Stimulated activated naive B cell treated with anti-CD40 and anti-IgM and Interleukin-4, amounts not matched to agents 10 μg/mL and 1 μg/mL and 100 μg/mL, for 72 hours (primary cell): Measurements from ENCODE around the gene PRKCA.

Source experiments
- ATAC-seq, 2 donors: fragments of 150-1000 bp; cut with Tn5 transposase; replicated peaks; 2 replicates each; pipeline ENCODE4 v1.10.0; 2021; ENCODE audit warnings: moderate library complexity in 1 of 2
- DNase-seq: peaks from one replicate; pipeline ENCODE4 v3.0.0; 2021
- H3K27ac Mint-ChIP-seq: one replicate; pipeline ENCODE4 v1.8.0; 2022; ENCODE audit warnings: mild to moderate bottlenecking, mixed read lengths
- H3K27me3 Mint-ChIP-seq, 2 donors: one replicate each; pipeline ENCODE4 v1.8.0; 2022; ENCODE audit warnings: mixed read lengths in 2 of 2
- H3K36me3 Mint-ChIP-seq, 2 donors: one replicate each; pipeline ENCODE4 v1.8.0; 2022; ENCODE audit warnings: mixed read lengths in 2 of 2, mild to moderate bottlenecking in 1 of 2
- H3K4me1 Mint-ChIP-seq, 2 donors: one replicate each; pipeline ENCODE4 v1.8.0; 2022; ENCODE audit warnings: mixed read lengths in 2 of 2, mild to moderate bottlenecking in 1 of 2
- H3K4me3 Mint-ChIP-seq, 2 donors: one replicate each; pipeline ENCODE4 v1.8.0; 2022; ENCODE audit warnings: mild to moderate bottlenecking in 2 of 2, mixed read lengths in 2 of 2, moderate library complexity in 1 of 2
- H3K9me3 Mint-ChIP-seq, 2 donors: one replicate each; pipeline ENCODE4 v1.8.0; 2022; ENCODE audit warnings: mixed read lengths in 2 of 2, mild to moderate bottlenecking in 1 of 2

PRKCA gene

DNA sequence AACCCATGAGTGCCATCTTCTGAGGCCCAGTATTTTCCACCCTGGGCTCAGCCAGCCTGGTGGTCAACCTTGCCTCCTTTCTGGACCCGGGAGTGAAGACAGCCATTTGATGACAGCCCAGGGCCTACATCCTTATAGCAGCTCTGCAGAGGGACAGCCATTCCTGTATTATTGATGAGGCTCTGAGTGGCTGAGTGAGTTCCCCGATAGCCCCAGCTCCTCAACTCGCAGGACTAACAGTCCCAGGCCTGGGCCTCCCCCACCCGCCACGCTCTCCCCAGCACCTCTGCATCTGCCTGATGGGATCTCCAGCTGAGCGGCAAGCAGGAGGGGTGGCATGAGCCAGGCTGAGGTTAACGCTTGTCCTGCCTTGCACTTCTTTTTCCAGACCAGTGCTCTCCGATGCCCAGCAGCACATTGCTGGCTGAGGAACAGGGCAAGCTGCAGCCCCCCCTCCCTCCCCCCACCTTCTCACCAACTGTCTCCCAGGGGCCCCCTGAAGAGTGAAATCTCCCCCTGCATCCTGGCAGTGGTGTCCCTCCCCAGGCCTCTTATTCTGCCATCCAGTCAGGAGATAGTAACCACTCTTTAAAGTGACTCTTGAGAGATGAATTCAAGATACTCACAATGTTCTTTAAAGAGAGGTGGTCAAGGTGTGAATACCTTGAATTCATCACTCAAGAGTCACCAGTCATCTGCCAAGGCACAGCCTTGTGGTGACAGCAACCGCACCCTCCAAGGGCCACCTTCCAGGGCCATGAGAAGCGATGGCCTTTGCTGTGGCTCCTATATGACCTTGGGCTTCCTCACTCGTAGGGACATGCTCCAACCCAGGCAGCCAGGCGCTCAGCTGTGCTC is 556.0 kb downstream of the PRKCA start:
- Mint-ChIP-seq H3K27ac (no peak overlapping the region), H3K4me3 (no peak overlapping the region), H3K36me3 (no peaks in the 10 kb centered on the region), H3K27me3 (peaks cover 0 to 10% of the 10 kb centered on the region in 2 donors), H3K9me3 (peaks cover 3 to 6% of the 10 kb centered on the region in 2 donors), H3K4me1 (no peaks in the 10 kb centered on the region)
- DNase-seq (no peak), ATAC-seq (no peak)

DNA sequence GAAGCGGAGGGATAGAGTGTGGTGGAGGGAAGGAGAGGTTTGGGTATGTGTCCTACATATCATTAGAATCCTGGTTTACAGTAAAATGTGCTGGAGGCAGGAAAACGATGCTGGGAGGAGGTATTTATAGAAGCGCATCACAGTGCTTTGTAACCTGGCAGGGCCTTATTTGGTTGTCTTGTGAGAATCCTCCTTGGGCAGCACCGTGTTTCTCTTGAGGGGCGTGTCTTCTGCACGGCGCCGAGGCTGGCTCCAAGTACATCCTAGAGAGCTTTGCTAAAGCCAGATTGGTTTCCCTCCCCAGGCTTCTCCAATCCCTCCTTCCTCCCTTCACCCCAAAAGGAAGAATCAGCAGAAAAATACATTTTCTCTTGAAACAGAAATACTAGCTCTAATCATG is 556.9 kb downstream of the PRKCA start:
- H3K27ac Mint-ChIP-seq, result no peak overlapping the region
- H3K4me3 Mint-ChIP-seq, result no peak overlapping the region
- ATAC-seq, result no peak
- no peaks in the 10 kb centered on the region for H3K36me3 Mint-ChIP-seq
- peaks cover 8 to 9% of the 10 kb centered on the region in 2 donors for H3K9me3 Mint-ChIP-seq
- peaks cover 3 to 14% of the 10 kb centered on the region in 2 donors for H3K27me3 Mint-ChIP-seq
- no peak for DNase-seq
- no peaks in the 10 kb centered on the region for H3K4me1 Mint-ChIP-seq

DNA sequence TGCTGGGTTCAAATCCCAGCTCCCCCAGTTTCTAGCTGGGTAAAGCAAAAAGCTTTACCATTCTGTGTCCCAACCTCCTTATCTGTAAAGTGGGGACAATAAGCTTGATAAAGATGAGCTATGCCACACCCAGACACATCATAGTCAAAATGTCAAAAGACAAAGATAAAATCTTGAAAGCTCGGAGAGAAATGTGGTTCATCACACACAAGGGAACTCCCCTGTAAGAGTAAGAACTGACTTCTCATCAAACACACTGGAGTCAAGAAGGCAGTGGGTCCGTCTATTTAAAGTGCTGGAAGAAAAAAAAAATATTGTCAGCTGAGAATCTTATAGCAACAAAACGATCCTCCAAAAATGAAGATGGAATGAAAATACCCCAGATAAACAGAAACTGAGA is 557.8 kb downstream of the PRKCA start:
- Mint-ChIP-seq H3K27me3 (peaks cover 3 to 14% of the 10 kb centered on the region in 2 donors), H3K4me3 (no peak overlapping the region), H3K36me3 (no peaks in the 10 kb centered on the region), H3K4me1 (no peaks in the 10 kb centered on the region), H3K27ac (no peak overlapping the region), H3K9me3 (peaks cover 4 to 5% of the 10 kb centered on the region in 2 donors)
- DNase-seq, result no peak
- ATAC-seq, result no peak
